ENCODE measurements around the gene PITPNC1. TPM values are rescaled to one million over a fixed set of nuclear protein-coding genes. Genes with fewer than 3 reads are reported as not detected.
"Not testable (repeated sequence)": the region's sequence is repeated elsewhere in the genome, so short reads cannot be mapped to it uniquely, and the experiment has no call there.

Gene PITPNC1
- total RNA-seq, 2 donors from 2014 or later: 10.8 to 20.4 TPM

- Histone ChIP-seq H3K4me3 (no peak overlapping the region), H3K36me3 (no peaks in the 10 kb centered on the region), H3K27me3 (no peaks in the 10 kb centered on the region), H3K9ac (ENCODE audit: low read depth in 2 of 2, low read length in 2 of 2) (no peak overlapping the region), H3K9me3 (no peaks in the 10 kb centered on the region), H3K4me1 (no peaks in the 10 kb centered on the region), H3K27ac (no peak overlapping the region)
- DNase-seq: no peak
- intact Hi-C loops (cut with DNase I): no loop called here
- no peak for TF ChIP-seq CTCF (IDR thresholded peaks at IDR 0.05)
Measured at GRCh38 chr17:67700037-67700724, 323.1 kb downstream of the PITPNC1 start.

GRCh38 chr17:67700725-67701119 is 323.6 kb downstream of the PITPNC1 start:
- Histone ChIP-seq H3K36me3 (no peaks in the 10 kb centered on the region), H3K27me3 (no peaks in the 10 kb centered on the region), H3K9me3 (no peaks in the 10 kb centered on the region), H3K4me3 (no peak overlapping the region), H3K27ac (no peak overlapping the region), H3K4me1 (no peaks in the 10 kb centered on the region), H3K9ac (ENCODE audit: low read depth in 2 of 2, low read length in 2 of 2) (no peak overlapping the region)
- intact Hi-C loops (cut with DNase I): no loop called here
- DNase-seq: no peak
- no peak for TF ChIP-seq CTCF (IDR thresholded peaks at IDR 0.05)

- H3K27me3 ChIP-seq; H3K9me3 ChIP-seq; H3K4me1 ChIP-seq; H3K4me3 ChIP-seq; H3K9ac ChIP-seq (ENCODE audit: low read depth in 2 of 2, low read length in 2 of 2); H3K36me3 ChIP-seq; intact Hi-C loops (cut with DNase I); H3K27ac ChIP-seq; DNase-seq: not testable (repeated sequence)
Measured at GRCh38 chr17:67702861-67703260, 325.8 kb downstream of the PITPNC1 start.

GRCh38 chr17:67707442-67707841 is 330.4 kb downstream of the PITPNC1 start:
- DNase-seq: no peak
- no peak overlapping the region for H3K9ac ChIP-seq (ENCODE audit: low read depth in 2 of 2, low read length in 2 of 2)
- H3K36me3 ChIP-seq: no peaks in the 10 kb centered on the region
- no peak for TF ChIP-seq CTCF (IDR thresholded peaks at IDR 0.05)
- H3K4me3 ChIP-seq: no peak overlapping the region
- no peaks in the 10 kb centered on the region for H3K9me3 ChIP-seq
- no peaks in the 10 kb centered on the region for H3K4me1 ChIP-seq
- intact Hi-C loops (cut with DNase I): no loop called here
- no peaks in the 10 kb centered on the region for H3K27me3 ChIP-seq
- no peak overlapping the region for H3K27ac ChIP-seq

GRCh38 chr17:67708378-67708777 is 331.3 kb downstream of the PITPNC1 start:
- intact Hi-C loops (cut with DNase I): no loop called here
- Histone ChIP-seq H3K36me3 (no peaks in the 10 kb centered on the region), H3K9me3 (no peaks in the 10 kb centered on the region), H3K27ac (no peak overlapping the region), H3K9ac (ENCODE audit: low read depth in 2 of 2, low read length in 2 of 2) (no peak overlapping the region), H3K4me3 (no peak overlapping the region), H3K4me1 (no peaks in the 10 kb centered on the region), H3K27me3 (no peaks in the 10 kb centered on the region)
- no peak for TF ChIP-seq CTCF (IDR thresholded peaks at IDR 0.05)
- no peak for DNase-seq

- intact Hi-C loops (cut with DNase I): no loop called here
Measured at GRCh38 chr17:67711916-67712315, 334.8 kb downstream of the PITPNC1 start.

More at GRCh38 chr17:67711916-67712315, 334.8 kb downstream of the PITPNC1 start:
- H3K4me3 ChIP-seq: no peak overlapping the region
- no peaks in the 10 kb centered on the region for H3K4me1 ChIP-seq
- no peak overlapping the region for H3K9ac ChIP-seq (ENCODE audit: low read depth in 2 of 2, low read length in 2 of 2)
- H3K27ac ChIP-seq: no peak overlapping the region
- no peaks in the 10 kb centered on the region for H3K27me3 ChIP-seq
- no peaks in the 10 kb centered on the region for H3K9me3 ChIP-seq
- no peak for TF ChIP-seq CTCF (IDR thresholded peaks at IDR 0.05)
- no peak for DNase-seq
- H3K36me3 ChIP-seq: no peaks in the 10 kb centered on the region

Measured in colonic mucosa (tissue), 4 donors.